A549 treated with ZK216348 at 1 μM for 4 hours (cell line): ENCODE measurements around the gene SERPINF2. TPM values are rescaled to one million over a fixed set of nuclear protein-coding genes. Genes with fewer than 3 reads are reported as not detected.

ENCODE experiments used
- total RNA-seq: library from RNA; stranded (reverse); fragments of 200-300 nt; extraction: Qiagen RNA extraction; gene quantifications from 5 replicates; pipeline ENCODE4 v1.2.3, GENCODE V29; 2022; ENCODE audit warnings: low read depth

SERPINF2 gene
- 1.7 to 3.1 TPM (median 2.3 TPM) in 5 replicates for total RNA-seq

GRCh38 chr17:1742371-1743087 is at the start of gene SERPINF2:
Gene SERPINF2, plus strand, starts transcription at chr17:1742871. Its CDS starts 2,125 bp downstream, at chr17:1744996.

DNA sequence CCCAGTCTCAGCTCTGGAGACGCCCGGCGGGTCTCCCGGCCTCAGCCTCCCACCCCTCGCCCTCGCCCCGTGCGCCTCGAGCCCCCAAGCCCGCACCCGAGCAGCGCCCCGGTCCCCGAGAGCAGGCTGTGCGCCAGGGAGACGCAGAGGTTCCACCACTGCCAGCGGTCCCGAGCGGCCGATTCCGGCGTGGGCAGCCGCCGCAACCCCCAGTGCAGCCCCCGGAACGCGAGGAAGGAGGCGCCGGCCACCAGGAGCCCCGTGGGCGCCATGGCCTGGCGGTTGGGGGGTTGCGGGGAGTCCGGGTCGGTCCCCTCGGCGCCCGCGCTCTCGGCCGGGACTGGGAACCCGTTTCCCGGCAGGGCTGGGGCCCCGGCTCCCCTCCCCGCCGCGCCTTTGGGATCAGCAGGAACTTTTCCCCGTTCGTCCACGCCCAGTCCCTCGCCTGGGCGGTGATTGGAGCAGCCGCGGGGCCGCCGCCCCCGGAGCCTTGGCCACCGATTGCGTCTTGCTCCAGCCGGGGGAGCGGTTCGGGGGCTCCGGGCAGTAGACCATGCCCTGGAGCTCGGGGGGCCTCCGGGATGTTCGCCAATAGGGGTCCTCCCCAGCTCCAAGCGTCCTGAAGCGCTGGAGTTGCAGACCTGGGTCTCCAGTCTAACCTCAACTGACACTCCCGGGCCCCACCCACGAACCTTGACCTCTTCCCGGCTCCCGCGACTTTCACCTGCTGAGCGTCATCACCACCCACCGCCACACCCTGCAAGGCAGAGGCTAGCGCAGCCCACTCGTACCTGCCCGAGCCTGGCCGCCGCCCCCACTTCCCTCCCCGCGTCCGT is 32.5 kb upstream of the SERPINF2 start, which contains the start of gene TLCD2:
Gene TLCD2, minus strand, starts transcription at position 407 of the 836 bp plus-strand sequence. Its CDS starts 135 bp downstream, at position 272.

GRCh38 chr17:1724351-1724868 is 18.3 kb upstream of the SERPINF2 start, which contains the start of gene WDR81:
Gene WDR81, plus strand, starts transcription at chr17:1724704. Its CDS starts 256 bp downstream, at chr17:1724960.

Other genes with a start within 250 kb of the SERPINF2 start
- gene INPP5K, start 226.3 kb upstream of the SERPINF2 start, total RNA-seq, result 15.9 to 28.7 TPM (median 24.0 TPM) in 5 replicates
- gene PITPNA, start 180.1 kb upstream of the SERPINF2 start, total RNA-seq, result 60.7 to 75.6 TPM (median 69.3 TPM) in 5 replicates
- gene SLC43A2, start 114.0 kb upstream of the SERPINF2 start, total RNA-seq, result 2.7 to 7.2 TPM (median 6.3 TPM) in 5 replicates
- 0.25 to 0.39 TPM (median 0.33 TPM) in 5 replicates for gene SCARF1, start 97.1 kb upstream of the SERPINF2 start, total RNA-seq
- 10.2 to 17.6 TPM (median 16.4 TPM) in 5 replicates for gene RILP, start 93.0 kb upstream of the SERPINF2 start, total RNA-seq
- 238 to 286 TPM (median 264 TPM) in 5 replicates for gene PRPF8, start 58.0 kb upstream of the SERPINF2 start, total RNA-seq
- 1.3 to 2.0 TPM (median 1.6 TPM) in 5 replicates for gene TLCD2, start 32.5 kb upstream of the SERPINF2 start, total RNA-seq
- gene WDR81, start 18.2 kb upstream of the SERPINF2 start, total RNA-seq, result 13.2 to 33.0 TPM (median 29.4 TPM) in 5 replicates
- 0.99 to 2.3 TPM (median 1.6 TPM) in 5 replicates for gene SERPINF1, start 19.2 kb downstream of the SERPINF2 start, total RNA-seq
- gene SMYD4, start 87.0 kb downstream of the SERPINF2 start, total RNA-seq, result 6.8 to 10.2 TPM (median 9.4 TPM) in 5 replicates
- 61.3 to 80.6 TPM (median 72.8 TPM) in 5 replicates for gene RPA1, start 87.1 kb downstream of the SERPINF2 start, total RNA-seq